Nephron (organoid): ENCODE results near the gene BAIAP2L1.

Experiments used
- H3K27ac Mint-ChIP-seq, 3 experiments: 2 replicates each; pipeline ENCODE4 v1.8.0; 2020; ENCODE audit warnings: mixed read lengths in 3 of 3, mild to moderate bottlenecking in 2 of 3, moderate library complexity in 1 of 3
- H3K27me3 Mint-ChIP-seq: 2 replicates; pipeline ENCODE4 v1.8.0; 2021; ENCODE audit warnings: low read depth, mild to moderate bottlenecking, moderate library complexity, mixed read lengths
- H3K36me3 Mint-ChIP-seq: 2 replicates; pipeline ENCODE4 v1.8.0; 2020; ENCODE audit warnings: low read depth, mixed read lengths
- H3K4me1 Mint-ChIP-seq: 2 replicates; pipeline ENCODE4 v1.8.0; 2020; ENCODE audit warnings: mixed read lengths
- H3K4me3 Mint-ChIP-seq, 3 experiments: 2 replicates each; pipeline ENCODE4 v1.8.0; 2020; ENCODE audit warnings: mild to moderate bottlenecking in 3 of 3, mixed read lengths in 3 of 3, moderate library complexity in 2 of 3
- H3K9me3 Mint-ChIP-seq: 2 replicates; pipeline ENCODE4 v1.8.0; 2020; ENCODE audit warnings: mixed read lengths
- CTCF ChIP-seq, 3 experiments: fragments of 200-600 bp; sonication (generic); IDR thresholded peaks; one replicate each; pipeline ENCODE4 v1.5.0; 2021; ENCODE audit warnings: antibody characterized with exemption in 3 of 3; ENCODE audit not compliant: unreplicated experiment in 3 of 3

The BAIAP2L1 gene

GRCh38 chr7:98324782-98325181, 76.1 kb downstream of the BAIAP2L1 start:
- Mint-ChIP-seq H3K27me3 (peaks cover 8% of the 10 kb centered on the region), H3K27ac (no peak overlapping the region), H3K4me3 (no peak overlapping the region), H3K4me1 (peaks cover 26% of the 10 kb centered on the region), H3K36me3 (peaks cover 3% of the 10 kb centered on the region), H3K9me3 (no peaks in the 10 kb centered on the region)
- TF ChIP-seq CTCF (IDR thresholded peaks at IDR 0.05; ENCODE audit: unreplicated experiment in 3 of 3): no peak

- Mint-ChIP-seq H3K27ac (no peak overlapping the region), H3K4me3 (peak overlapping the region; percentile 20 to 72 (median 63)), H3K27me3 (peaks cover 8% of the 10 kb centered on the region), H3K4me1 (peaks cover 22% of the 10 kb centered on the region), H3K9me3 (no peaks in the 10 kb centered on the region), H3K36me3 (no peaks in the 10 kb centered on the region)
- no peak for TF ChIP-seq CTCF (IDR thresholded peaks at IDR 0.05; ENCODE audit: unreplicated experiment in 3 of 3)
Observed at GRCh38 chr7:98323597-98324322, 77.1 kb downstream of the BAIAP2L1 start.

GRCh38 chr7:98322331-98323270, 78.3 kb downstream of the BAIAP2L1 start:
- peaks cover 22% of the 10 kb centered on the region for H3K4me1 Mint-ChIP-seq
- peaks cover 7% of the 10 kb centered on the region for H3K36me3 Mint-ChIP-seq
- no peaks in the 10 kb centered on the region for H3K9me3 Mint-ChIP-seq
- peaks cover 8% of the 10 kb centered on the region for H3K27me3 Mint-ChIP-seq
- no peak for TF ChIP-seq CTCF (IDR thresholded peaks at IDR 0.05; ENCODE audit: unreplicated experiment in 3 of 3)
- H3K27ac Mint-ChIP-seq: no peak overlapping the region
- peak overlapping the region in 1 of 3 experiments; percentile 6 for H3K4me3 Mint-ChIP-seq

- Mint-ChIP-seq H3K27me3 (peaks cover 8% of the 10 kb centered on the region), H3K9me3 (no peaks in the 10 kb centered on the region), H3K36me3 (peaks cover 20% of the 10 kb centered on the region), H3K4me1 (peaks cover 17% of the 10 kb centered on the region), H3K27ac (no peak overlapping the region), H3K4me3 (no peak overlapping the region)
- no peak for TF ChIP-seq CTCF (IDR thresholded peaks at IDR 0.05; ENCODE audit: unreplicated experiment in 3 of 3)
Observed at GRCh38 chr7:98321301-98321700, 79.6 kb downstream of the BAIAP2L1 start.

GRCh38 chr7:98319176-98319575, 81.7 kb downstream of the BAIAP2L1 start:
- peaks cover 2% of the 10 kb centered on the region for H3K9me3 Mint-ChIP-seq
- peaks cover under 1% of the 10 kb centered on the region for H3K27me3 Mint-ChIP-seq
- peaks cover 37% of the 10 kb centered on the region for H3K36me3 Mint-ChIP-seq

More at GRCh38 chr7:98319176-98319575, 81.7 kb downstream of the BAIAP2L1 start:
- no peak overlapping the region for H3K4me3 Mint-ChIP-seq
- peaks cover 15% of the 10 kb centered on the region for H3K4me1 Mint-ChIP-seq
- no peak overlapping the region for H3K27ac Mint-ChIP-seq
- no peak for TF ChIP-seq CTCF (IDR thresholded peaks at IDR 0.05; ENCODE audit: unreplicated experiment in 3 of 3)
